Vagina (tissue), 2 donors: ENCODE data around the gene DNPH1.

Source experiments
- POLR2A ChIP-seq, 2 donors: fragments of 450-650 bp; IDR thresholded peaks; one replicate each; pipeline ENCODE4 v1.6.1; 2017; ENCODE audit warnings: antibody characterized with exemption in 2 of 2, mild to moderate bottlenecking in 2 of 2, moderate library complexity in 2 of 2
- TF ChIP-seq, protein P1 (sequence below), 3 experiments: fragments of 450-650 bp in 2 of 3; fragments of 200-600 bp in 1 of 3; sonication (generic) in 1 of 3; IDR thresholded peaks; one replicate each; pipeline ENCODE4 v1.5.1; 2017 to 2019; ENCODE audit warnings: antibody characterized with exemption in 3 of 3, mild to moderate bottlenecking in 2 of 3, moderate library complexity in 2 of 3

DNA sequence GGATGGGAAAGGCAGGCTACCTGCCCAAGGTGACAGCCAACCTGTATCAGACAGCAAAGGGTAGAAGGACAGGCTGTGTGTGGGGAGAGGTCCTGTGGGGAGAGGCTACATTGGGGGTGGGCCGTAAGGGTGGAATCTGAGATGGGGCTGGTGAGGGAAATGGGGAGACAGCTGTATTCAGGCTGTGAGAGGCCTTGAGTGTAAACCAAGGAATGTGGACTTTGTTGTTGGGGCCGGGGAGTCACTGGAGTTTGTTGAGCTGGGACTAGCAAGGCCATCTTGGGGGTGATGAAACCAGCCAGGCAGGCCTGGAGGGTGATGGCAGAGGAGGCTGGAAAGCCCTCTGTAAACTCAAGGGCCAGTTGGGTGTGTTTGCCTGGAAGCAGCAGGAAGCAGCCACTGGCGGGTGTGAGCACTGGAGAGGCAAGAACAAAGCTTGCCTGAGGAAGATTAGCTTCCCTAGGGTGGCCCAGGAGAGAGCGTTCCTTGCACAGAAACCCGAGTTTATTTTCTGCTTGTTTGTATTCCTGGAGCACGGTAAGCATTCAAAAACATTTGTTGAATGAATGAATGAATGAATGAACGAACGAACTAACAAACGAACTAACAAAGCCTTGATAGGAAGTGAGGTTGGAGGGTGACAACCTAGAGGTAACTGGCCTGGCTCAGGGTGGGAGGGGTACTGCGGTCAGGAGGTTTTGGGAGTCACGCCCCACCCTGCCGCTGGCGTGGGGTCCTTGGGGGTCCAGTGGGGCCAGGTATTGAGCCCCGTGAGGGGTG is 32.9 kb upstream of the DNPH1 start:
- TF ChIP-seq, protein P1, sequence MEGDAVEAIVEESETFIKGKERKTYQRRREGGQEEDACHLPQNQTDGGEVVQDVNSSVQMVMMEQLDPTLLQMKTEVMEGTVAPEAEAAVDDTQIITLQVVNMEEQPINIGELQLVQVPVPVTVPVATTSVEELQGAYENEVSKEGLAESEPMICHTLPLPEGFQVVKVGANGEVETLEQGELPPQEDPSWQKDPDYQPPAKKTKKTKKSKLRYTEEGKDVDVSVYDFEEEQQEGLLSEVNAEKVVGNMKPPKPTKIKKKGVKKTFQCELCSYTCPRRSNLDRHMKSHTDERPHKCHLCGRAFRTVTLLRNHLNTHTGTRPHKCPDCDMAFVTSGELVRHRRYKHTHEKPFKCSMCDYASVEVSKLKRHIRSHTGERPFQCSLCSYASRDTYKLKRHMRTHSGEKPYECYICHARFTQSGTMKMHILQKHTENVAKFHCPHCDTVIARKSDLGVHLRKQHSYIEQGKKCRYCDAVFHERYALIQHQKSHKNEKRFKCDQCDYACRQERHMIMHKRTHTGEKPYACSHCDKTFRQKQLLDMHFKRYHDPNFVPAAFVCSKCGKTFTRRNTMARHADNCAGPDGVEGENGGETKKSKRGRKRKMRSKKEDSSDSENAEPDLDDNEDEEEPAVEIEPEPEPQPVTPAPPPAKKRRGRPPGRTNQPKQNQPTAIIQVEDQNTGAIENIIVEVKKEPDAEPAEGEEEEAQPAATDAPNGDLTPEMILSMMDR (IDR thresholded peaks at IDR 0.05) = no peak
- TF ChIP-seq POLR2A (IDR thresholded peaks at IDR 0.05) = no peak
